ENCODE results near the gene KCNH5. TPM values are rescaled to one million over a fixed set of nuclear protein-coding genes. Genes with fewer than 3 reads are reported as not detected.

Gene KCNH5
- total RNA-seq, 1 experiment from 2014 or later: 1.4 TPM

- no peak for TF ChIP-seq ZMAT4 (CRISPR knock-in tag; IDR thresholded peaks at IDR 0.05)
- no peak for TF ChIP-seq ZNF423 (CRISPR knock-in tag; IDR thresholded peaks at IDR 0.05)
- TF ChIP-seq MXD4 (CRISPR knock-in tag; IDR thresholded peaks at IDR 0.05; ENCODE audit: borderline replicate concordance): no peak
- no peak for TF ChIP-seq ZNF416 (CRISPR knock-in tag; IDR thresholded peaks at IDR 0.05)
- no peak for TF ChIP-seq FOXK1 (CRISPR knock-in tag; IDR thresholded peaks at IDR 0.05)
- TF ChIP-seq TCF7 (CRISPR knock-in tag; IDR thresholded peaks at IDR 0.05; ENCODE audit: low read depth): no peak
- no peak for TF ChIP-seq GTF2I (CRISPR knock-in tag; conservative IDR thresholded peaks at IDR 0.05)
- TF ChIP-seq MLX (CRISPR knock-in tag; IDR thresholded peaks at IDR 0.05): no peak
- TF ChIP-seq ATF1 (CRISPR knock-in tag; IDR thresholded peaks at IDR 0.05): no peak
- TF ChIP-seq CTCF (IDR thresholded peaks at IDR 0.05): no peak
- TF ChIP-seq CBFB (CRISPR knock-in tag; IDR thresholded peaks at IDR 0.05; ENCODE audit: low read depth): no peak
- no peak for TF ChIP-seq ZNF281 (CRISPR knock-in tag; IDR thresholded peaks at IDR 0.05)
- TF ChIP-seq HMGA2 (CRISPR knock-in tag; IDR thresholded peaks at IDR 0.05): no peak
- TF ChIP-seq FOXP4 (CRISPR knock-in tag; IDR thresholded peaks at IDR 0.05): no peak
These were observed 381.8 kb downstream of the KCNH5 start (continued) for GRCh38 chr14:62663456-62663821.

GRCh38 chr14:62662811-62663455 lies 382.3 kb downstream of the KCNH5 start:
- POLR2A ChIA-PET: interaction anchor here (0.6 to 0.7 kb wide), 2 partner anchors 384 to 392 kb away, joined by 3 to 7 read pairs; no protein-coding TSS in a partner anchor
- DNase-seq (ENCODE audit: low spot score) (peak; percentile 23), ATAC-seq (peak; percentile 65)
- peak overlapping the region; percentile 45 for H3K4me3 Mint-ChIP-seq
- H3K9me3 Mint-ChIP-seq: peaks cover 35% of the 10 kb centered on the region
- TF ChIP-seq TEAD1 (CRISPR knock-in tag; IDR thresholded peaks at IDR 0.05) (peak; percentile 30; the same call in 1 of the 2 replicates), JUN (CRISPR knock-in tag; IDR thresholded peaks at IDR 0.05) (no peak)
- peaks cover 62% of the 10 kb centered on the region for H3K4me1 Mint-ChIP-seq
- peaks cover 42% of the 10 kb centered on the region for H3K27me3 Mint-ChIP-seq (ENCODE audit: low read depth)
- CTCF ChIA-PET: no interaction called here
- H3K27ac Mint-ChIP-seq: 0 out of 2 replicates have a peak overlapping the region, but pooled peaks have one; percentile 30
- peaks cover 28% of the 10 kb centered on the region for H3K36me3 Mint-ChIP-seq

- Mint-ChIP-seq H3K27me3 (ENCODE audit: low read depth) (peaks cover 44% of the 10 kb centered on the region), H3K9me3 (peaks cover 35% of the 10 kb centered on the region), H3K36me3 (peaks cover 28% of the 10 kb centered on the region), H3K4me3 (no peak overlapping the region), H3K27ac (no peak overlapping the region), H3K4me1 (peaks cover 73% of the 10 kb centered on the region)
- CTCF ChIA-PET: no interaction called here
- POLR2A ChIA-PET: no interaction called here
- DNase-seq (ENCODE audit: low spot score): no peak
- ATAC-seq: no peak
- TF ChIP-seq FOXP4 (CRISPR knock-in tag; IDR thresholded peaks at IDR 0.05) (no peak), SMAD4 (CRISPR knock-in tag; IDR thresholded peaks at IDR 0.05) (no peak), ESRRA (CRISPR knock-in tag; IDR thresholded peaks at IDR 0.05; ENCODE audit: borderline replicate concordance) (no peak), ATF2 (CRISPR knock-in tag; IDR thresholded peaks at IDR 0.05; ENCODE audit: borderline replicate concordance, low read depth) (no peak), NR1H2 (CRISPR knock-in tag; IDR thresholded peaks at IDR 0.05) (no peak)
These were observed 383.4 kb downstream of the KCNH5 start for GRCh38 chr14:62661818-62662217.
